Glomerular endothelial cell (primary cell): ENCODE data around the gene SLC24A3. TPM values are rescaled to one million over a fixed set of nuclear protein-coding genes. Genes with fewer than 3 reads are reported as not detected.

ENCODE experiments used
- DNase-seq: peaks from one replicate; pipeline ENCODE4 v3.0.0-alpha.2; 2011; ENCODE audit warnings: low read depth, low spot score; ENCODE audit errors: extremely low read depth
- total RNA-seq: library from RNA; depleted of rRNA; stranded (reverse); fragments of >200 nt; gene quantifications from 2 replicates; pipeline ENCODE4 v1.2.3, GENCODE V29; 2015

The SLC24A3 gene
- total RNA-seq, 1 donor from 2014 or later: 0.18 TPM

- no peak for DNase-seq
Measured at GRCh38 chr20:19415786-19416185, 203.3 kb downstream of the SLC24A3 start.

GRCh38 chr20:19416627-19417026 is 204.2 kb downstream of the SLC24A3 start:
- no peak for DNase-seq

- DNase-seq: no peak
Measured at GRCh38 chr20:19419396-19419795, 207.0 kb downstream of the SLC24A3 start.

- no peak for DNase-seq
Measured at GRCh38 chr20:19423097-19423899, 210.9 kb downstream of the SLC24A3 start.

GRCh38 chr20:19423900-19424620 is 211.6 kb downstream of the SLC24A3 start:
- no peak for DNase-seq

GRCh38 chr20:19426356-19426755 is 213.9 kb downstream of the SLC24A3 start:
- no peak for DNase-seq

GRCh38 chr20:19427480-19427879 is 215.0 kb downstream of the SLC24A3 start:
- DNase-seq: no peak

GRCh38 chr20:19427913-19428312 is 215.5 kb downstream of the SLC24A3 start:
- no peak for DNase-seq

GRCh38 chr20:19428324-19428723 is 215.9 kb downstream of the SLC24A3 start:
- no peak for DNase-seq

- no peak for DNase-seq
Measured at GRCh38 chr20:19429538-19429937, 217.1 kb downstream of the SLC24A3 start.

GRCh38 chr20:19430641-19431315 is 218.3 kb downstream of the SLC24A3 start:
- DNase-seq: no peak

GRCh38 chr20:19431316-19431700 is 218.9 kb downstream of the SLC24A3 start:
- no peak for DNase-seq

- DNase-seq: no peak
Measured at GRCh38 chr20:19431906-19432305, 219.5 kb downstream of the SLC24A3 start.

- DNase-seq: no peak
Measured at GRCh38 chr20:19433371-19434350, 221.2 kb downstream of the SLC24A3 start.

GRCh38 chr20:19435316-19435715 is 222.9 kb downstream of the SLC24A3 start:
- DNase-seq: no peak

- DNase-seq: no peak
Measured at GRCh38 chr20:19435821-19436220, 223.4 kb downstream of the SLC24A3 start.

- DNase-seq: no peak
Measured at GRCh38 chr20:19438488-19438887, 226.0 kb downstream of the SLC24A3 start.

- DNase-seq: no peak
Measured at GRCh38 chr20:19440660-19441527, 228.5 kb downstream of the SLC24A3 start.

- DNase-seq: no peak
Measured at GRCh38 chr20:19446246-19446645, 233.8 kb downstream of the SLC24A3 start.
